Fibroblast of skin of right quadriceps (primary cell): Measurements from ENCODE around the gene UNKL.

ENCODE experiments used
- DNase-seq: peaks from one replicate; pipeline ENCODE4 v3.0.0-alpha.2; 2013

Gene UNKL

GRCh38 chr16:1322407-1322806 lies 92.1 kb downstream of the UNKL start:
- no peak for DNase-seq

DNA sequence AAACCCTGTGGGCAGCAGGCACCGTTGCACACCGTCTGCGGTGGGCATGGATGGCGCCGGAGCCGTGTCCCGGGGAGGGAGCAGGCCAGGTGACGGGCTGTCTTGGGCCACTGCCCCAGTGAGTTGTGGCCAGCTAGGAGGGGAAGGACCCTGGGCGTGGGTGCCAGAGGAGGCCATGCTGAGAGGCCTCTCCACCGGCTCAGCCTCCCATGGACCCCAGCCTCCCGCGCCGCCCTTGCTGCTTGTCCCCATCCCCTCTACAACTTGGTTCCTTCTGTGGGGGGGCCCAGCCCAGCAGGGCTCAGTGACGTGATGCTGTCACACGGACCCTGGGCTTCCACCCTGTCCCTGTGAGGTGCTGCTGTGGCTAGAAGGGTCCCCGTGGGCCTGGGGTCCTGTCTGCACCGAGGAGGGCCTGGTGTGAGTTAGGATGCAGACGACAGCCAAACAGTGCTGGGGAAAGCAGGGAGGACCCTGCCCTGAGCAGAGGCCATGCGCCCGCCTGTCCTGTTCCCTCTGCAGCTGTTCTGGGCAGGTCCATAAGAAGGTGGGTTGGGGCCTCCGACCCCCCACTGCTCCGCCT lies 93.8 kb downstream of the UNKL start:
- DNase-seq, result no peak

- DNase-seq, result no peak
Observed at GRCh38 chr16:1320097-1320496, 94.4 kb downstream of the UNKL start.

- no peak for DNase-seq
Observed at GRCh38 chr16:1319041-1319440, 95.5 kb downstream of the UNKL start.

GRCh38 chr16:1318268-1318545 lies 96.3 kb downstream of the UNKL start:
- DNase-seq, result no peak

DNA sequence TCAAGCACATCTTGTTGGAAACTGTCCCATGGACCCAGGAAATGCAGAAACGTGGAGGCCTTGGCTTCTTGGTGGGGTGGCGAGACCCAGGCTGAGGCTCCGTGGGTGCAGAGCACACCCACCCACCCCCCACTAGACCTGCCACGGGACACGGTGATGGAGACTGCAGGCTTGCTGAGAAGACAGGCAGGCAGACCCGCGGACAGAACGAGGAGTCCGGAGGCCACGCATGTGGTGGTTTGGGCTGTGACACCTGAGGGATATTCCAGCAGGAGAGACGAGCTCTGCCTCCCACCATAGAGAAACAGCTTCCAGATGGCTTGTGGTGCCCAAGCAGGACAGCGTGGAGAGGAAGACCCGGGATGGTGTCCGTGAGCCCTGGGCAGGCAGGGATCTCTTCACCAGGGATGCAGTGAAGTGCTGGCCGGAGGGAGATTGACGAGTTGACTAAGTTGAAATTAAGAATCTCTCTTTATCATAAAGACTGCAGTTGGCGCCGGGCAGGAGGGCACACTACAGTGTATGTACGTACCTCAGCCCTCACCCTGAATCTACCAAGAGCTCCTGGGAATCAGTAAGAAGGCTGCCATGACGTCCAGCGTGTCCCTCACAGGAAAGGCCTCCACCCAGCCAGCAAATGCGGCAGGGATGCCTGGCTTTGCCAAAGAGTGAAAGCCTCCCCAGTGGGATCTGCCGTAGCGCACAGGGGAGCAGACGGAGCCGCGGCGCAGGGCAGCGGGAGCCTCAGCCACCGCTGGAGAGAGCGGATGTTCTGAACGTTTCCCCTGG lies 96.8 kb downstream of the UNKL start:
- no peak for DNase-seq

GRCh38 chr16:1316033-1316405 lies 98.5 kb downstream of the UNKL start:
- no peak for DNase-seq

DNA sequence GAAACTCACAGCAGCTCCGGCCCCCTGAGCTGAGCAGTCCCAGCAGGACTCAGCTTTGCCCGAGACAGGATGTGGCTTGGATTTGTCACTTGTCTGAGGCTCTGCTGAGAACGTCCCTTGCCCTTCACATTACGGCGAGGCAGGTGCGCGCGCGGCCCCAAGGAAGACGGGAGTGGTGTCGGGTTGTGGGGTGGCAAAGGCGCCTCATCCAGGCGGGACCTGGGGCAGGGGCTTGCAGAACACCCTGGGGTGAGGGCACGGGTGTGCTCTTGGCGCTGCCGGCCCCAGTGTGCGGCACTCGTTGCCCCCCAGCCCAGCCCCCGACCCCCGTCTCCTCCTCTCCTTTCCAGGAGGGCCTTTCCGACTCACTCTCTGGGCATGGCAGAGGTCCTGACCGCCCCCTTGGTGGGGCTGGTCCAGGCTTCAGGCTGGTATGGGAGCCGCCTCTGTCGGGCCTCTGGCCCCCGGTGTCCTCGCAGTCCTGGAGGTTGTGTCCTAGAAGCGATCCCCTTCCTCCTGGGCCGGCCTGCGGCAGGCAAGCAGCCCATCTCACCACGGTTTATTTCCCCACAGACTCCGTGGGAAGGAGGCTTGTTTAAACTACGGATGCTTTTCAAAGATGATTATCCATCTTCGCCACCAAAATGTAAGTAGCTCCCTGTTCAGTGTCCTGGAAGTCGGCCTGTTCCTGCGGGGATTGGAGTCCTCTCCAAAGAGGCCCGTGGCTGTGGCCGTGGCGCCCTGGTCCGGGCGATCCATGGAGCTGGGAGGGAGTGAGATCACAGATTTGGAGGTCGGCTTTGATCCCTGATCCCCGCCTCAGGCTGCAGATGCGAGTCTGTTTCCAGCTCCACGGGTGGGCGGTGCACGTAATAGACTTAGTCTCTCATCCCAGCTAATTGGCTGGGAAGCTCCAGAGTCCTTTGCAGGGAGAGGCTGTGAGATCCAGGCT lies 99.1 kb downstream of the UNKL start:
- DNase-seq, result no peak

GRCh38 chr16:1314399-1315068 lies 100.0 kb downstream of the UNKL start:
- no peak for DNase-seq

GRCh38 chr16:1313721-1314369 lies 100.7 kb downstream of the UNKL start:
- DNase-seq, result no peak
